Lower leg skin (tissue), 3 donors: ENCODE data around the gene GPC3.

Experiments
- CTCF ChIP-seq, 3 donors: fragments of 450-650 bp; IDR thresholded peaks; one replicate each; pipeline ENCODE4 v1.5.1; 2016; ENCODE audit warnings: antibody characterized with exemption in 3 of 3, mild to moderate bottlenecking in 3 of 3, moderate library complexity in 2 of 3
- POLR2A ChIP-seq, 2 donors: fragments of 450-650 bp; IDR thresholded peaks; one replicate each; pipeline ENCODE4 v1.6.1; 2016 to 2017; ENCODE audit warnings: antibody characterized with exemption in 2 of 2, mild to moderate bottlenecking in 1 of 2, moderate library complexity in 1 of 2

- TF ChIP-seq CTCF (IDR thresholded peaks at IDR 0.05) (no peak), POLR2A (IDR thresholded peaks at IDR 0.05) (no peak)
Observed at GRCh38 chrX:133771086-133771646, 214.2 kb downstream of the GPC3 start.
